ENCODE data around the gene ALK.
"Not testable (repeated sequence)": the region's sequence is repeated elsewhere in the genome, so short reads cannot be mapped to it uniquely, and the experiment has no call there.

The ALK gene

GRCh38 chr2:29841386-29842004, 79.9 kb downstream of the ALK start:
- peak in 1 of 2 donors; percentile 7 for DNase-seq (ENCODE audit: low read depth in 2 of 2)

GRCh38 chr2:29839306-29839705, 82.1 kb downstream of the ALK start:
- DNase-seq (ENCODE audit: low read depth in 2 of 2): no peak

- DNase-seq (ENCODE audit: low read depth in 2 of 2): no peak
Measured at GRCh38 chr2:29837925-29838324, 83.5 kb downstream of the ALK start.

GRCh38 chr2:29834624-29835023, 86.8 kb downstream of the ALK start:
- DNase-seq (ENCODE audit: low read depth in 2 of 2): no peak

- DNase-seq (ENCODE audit: low read depth in 2 of 2): no peak
Measured at GRCh38 chr2:29834036-29834540, 87.3 kb downstream of the ALK start.

GRCh38 chr2:29831560-29831959, 89.8 kb downstream of the ALK start:
- no peak for DNase-seq (ENCODE audit: low read depth in 2 of 2)

- DNase-seq (ENCODE audit: low read depth in 2 of 2): no peak
Measured at GRCh38 chr2:29829841-29830240, 91.5 kb downstream of the ALK start.

GRCh38 chr2:29824145-29824544, 97.2 kb downstream of the ALK start:
- not testable (repeated sequence) for DNase-seq (ENCODE audit: low read depth in 2 of 2)

- no peak for DNase-seq (ENCODE audit: low read depth in 2 of 2)
Measured at GRCh38 chr2:29821591-29821990, 99.8 kb downstream of the ALK start.

GRCh38 chr2:29819570-29819969, 101.8 kb downstream of the ALK start:
- no peak for DNase-seq (ENCODE audit: low read depth in 2 of 2)

- no peak for DNase-seq (ENCODE audit: low read depth in 2 of 2)
Measured at GRCh38 chr2:29817801-29818680, 103.3 kb downstream of the ALK start.

- no peak for DNase-seq (ENCODE audit: low read depth in 2 of 2)
Measured at GRCh38 chr2:29817299-29817698, 104.1 kb downstream of the ALK start.

GRCh38 chr2:29816651-29817050, 104.7 kb downstream of the ALK start:
- no peak for DNase-seq (ENCODE audit: low read depth in 2 of 2)

- DNase-seq (ENCODE audit: low read depth in 2 of 2): no peak
Measured at GRCh38 chr2:29811378-29811777, 110.0 kb downstream of the ALK start.

- no peak for DNase-seq (ENCODE audit: low read depth in 2 of 2)
Measured at GRCh38 chr2:29810956-29811355, 110.4 kb downstream of the ALK start.

- DNase-seq (ENCODE audit: low read depth in 2 of 2): no peak
Measured at GRCh38 chr2:29808321-29808720, 113.1 kb downstream of the ALK start.

- DNase-seq (ENCODE audit: low read depth in 2 of 2): no peak
Measured at GRCh38 chr2:29807082-29807481, 114.3 kb downstream of the ALK start.

GRCh38 chr2:29806461-29806860, 114.9 kb downstream of the ALK start:
- DNase-seq (ENCODE audit: low read depth in 2 of 2): no peak

GRCh38 chr2:29804671-29805070, 116.7 kb downstream of the ALK start:
- no peak for DNase-seq (ENCODE audit: low read depth in 2 of 2)

GRCh38 chr2:29803537-29803936, 117.8 kb downstream of the ALK start:
- no peak for DNase-seq (ENCODE audit: low read depth in 2 of 2)

- no peak for DNase-seq (ENCODE audit: low read depth in 2 of 2)
Measured at GRCh38 chr2:29802986-29803385, 118.4 kb downstream of the ALK start.

- no peak for DNase-seq (ENCODE audit: low read depth in 2 of 2)
Measured at GRCh38 chr2:29799628-29800027, 121.8 kb downstream of the ALK start.

- DNase-seq (ENCODE audit: low read depth in 2 of 2): no peak
Measured at GRCh38 chr2:29797916-29798315, 123.5 kb downstream of the ALK start.
